Stimulated activated CD4-positive, alpha-beta T cell treated with anti-CD3 and anti-CD28 coated beads, Interleukin-12 subunit alpha, Interleukin-12 subunit beta, amount 100 ng/mL, for 48 hours (primary cell): ENCODE results near the gene GTF2E1.

ENCODE experiments used
- DNase-seq, 3 donors: peaks; one replicate each; pipeline ENCODE4 v3.0.0-alpha.2; 2020; ENCODE audit warnings: low read depth in 2 of 3, low spot score in 1 of 3

GTF2E1 gene

DNA sequence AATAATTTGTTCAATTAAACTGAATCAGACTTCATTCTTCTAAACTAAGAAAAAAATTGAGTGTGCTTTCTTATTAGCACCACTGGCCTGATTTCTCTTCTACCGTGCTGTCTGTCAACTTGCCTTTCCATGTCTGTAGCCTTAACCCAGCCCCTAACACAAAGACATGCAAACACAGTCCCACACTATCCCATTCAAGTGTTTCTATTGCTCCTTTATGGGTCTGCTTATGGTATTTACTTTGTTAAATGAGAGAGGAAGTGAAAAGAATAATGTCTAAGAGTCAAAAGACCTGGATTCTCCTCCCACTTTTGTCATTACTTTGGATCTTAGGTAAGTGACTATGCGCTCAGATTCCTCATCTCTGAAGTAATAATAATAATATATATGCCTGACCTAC lies 55.3 kb downstream of the GTF2E1 start:
- DNase-seq: no peak

DNA sequence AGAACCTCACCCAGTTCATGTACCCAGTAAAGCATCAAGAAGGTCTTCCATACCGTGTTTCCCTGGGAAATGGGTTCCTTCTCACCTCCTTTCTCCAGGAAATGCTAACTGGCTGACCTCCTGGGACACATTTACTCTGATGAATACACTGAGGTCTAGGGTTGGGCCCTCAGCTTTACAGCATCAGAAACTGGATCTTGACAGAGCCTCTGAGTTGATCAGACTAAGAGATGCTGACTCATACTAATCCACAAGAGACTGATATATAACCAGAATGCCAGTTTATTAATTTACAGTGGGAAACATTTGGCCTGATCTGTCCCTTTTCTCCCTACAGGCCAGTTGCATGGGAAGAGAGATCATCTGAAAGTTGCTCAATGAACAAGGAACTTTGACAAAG lies 55.8 kb downstream of the GTF2E1 start:
- DNase-seq: no peak

DNA sequence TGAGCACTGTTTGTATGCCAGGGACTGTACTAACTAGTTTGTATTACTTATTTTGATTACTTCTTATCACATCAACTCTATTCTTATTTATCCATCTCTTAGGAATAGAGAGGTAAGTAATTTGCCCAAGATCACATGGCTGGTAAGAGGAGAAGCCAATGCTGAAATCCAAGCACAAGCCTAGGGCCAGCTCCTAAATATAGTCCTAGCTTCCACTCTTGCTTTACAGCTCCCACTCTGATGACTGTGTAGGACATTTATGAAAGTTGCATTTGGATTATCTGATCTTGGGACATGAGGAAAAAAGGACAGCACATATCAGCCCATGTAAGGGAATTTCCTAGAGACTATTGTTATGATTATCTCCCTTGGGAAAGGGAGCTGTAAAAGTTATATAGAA lies 58.1 kb downstream of the GTF2E1 start:
- DNase-seq: no peak

DNA sequence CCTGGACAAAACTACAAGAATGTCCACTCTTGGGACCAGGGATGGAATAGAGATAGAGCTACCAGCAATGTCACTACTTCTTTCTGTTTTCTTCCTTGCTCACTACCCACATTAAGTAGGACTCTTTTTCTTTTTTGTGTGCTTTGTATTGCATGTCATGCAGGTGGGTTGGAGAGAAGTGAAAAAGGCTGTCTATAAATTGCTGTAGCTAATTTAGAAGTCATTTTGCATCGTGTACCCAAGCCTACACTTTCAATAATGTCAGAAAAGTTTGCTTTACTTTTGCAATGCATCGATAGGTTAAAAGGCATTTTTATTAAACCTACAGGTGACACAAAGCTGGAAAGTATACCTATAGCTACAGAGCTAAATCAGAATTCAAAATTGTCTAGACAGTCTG lies 58.9 kb downstream of the GTF2E1 start:
- no peak for DNase-seq

DNA sequence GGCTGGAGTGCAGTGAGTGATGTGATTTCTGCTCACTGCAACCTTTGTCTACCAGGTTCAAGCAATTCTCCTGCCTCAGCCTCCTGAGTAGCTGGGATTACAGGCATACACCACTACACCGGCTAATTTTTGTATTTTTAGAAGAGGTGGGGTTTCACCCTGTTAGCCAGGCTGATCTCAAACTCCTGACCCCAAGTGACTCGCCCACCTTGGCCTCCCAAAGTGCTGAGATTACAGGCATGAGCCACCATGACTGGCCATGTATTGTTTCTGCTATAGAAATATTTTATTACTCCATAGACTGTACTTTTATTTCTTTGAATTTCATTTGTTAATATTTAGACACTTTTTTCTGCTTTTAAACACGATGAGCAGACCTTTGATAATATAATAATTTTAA lies 60.4 kb downstream of the GTF2E1 start:
- DNase-seq: no peak

DNA sequence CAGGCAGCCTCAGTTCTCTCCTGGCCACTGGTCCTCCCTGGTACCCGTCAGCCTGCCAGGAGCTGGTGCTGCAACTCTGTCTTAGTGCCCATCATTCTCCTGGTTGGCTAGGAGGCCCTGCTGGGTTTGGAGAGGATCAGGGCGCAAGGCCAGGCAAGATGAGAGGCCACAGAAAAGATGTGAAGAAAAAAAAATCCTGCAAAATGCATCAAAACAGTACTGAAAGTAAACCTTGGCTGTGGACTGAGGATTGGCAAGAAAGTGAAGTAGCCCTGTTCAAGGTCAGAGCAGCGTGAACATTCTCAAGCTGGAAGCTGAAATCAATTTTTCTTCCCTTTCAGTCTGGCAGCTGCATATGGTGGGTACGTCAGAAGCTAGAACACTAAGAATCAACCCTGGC lies 74.2 kb downstream of the GTF2E1 start:
- no peak for DNase-seq

DNA sequence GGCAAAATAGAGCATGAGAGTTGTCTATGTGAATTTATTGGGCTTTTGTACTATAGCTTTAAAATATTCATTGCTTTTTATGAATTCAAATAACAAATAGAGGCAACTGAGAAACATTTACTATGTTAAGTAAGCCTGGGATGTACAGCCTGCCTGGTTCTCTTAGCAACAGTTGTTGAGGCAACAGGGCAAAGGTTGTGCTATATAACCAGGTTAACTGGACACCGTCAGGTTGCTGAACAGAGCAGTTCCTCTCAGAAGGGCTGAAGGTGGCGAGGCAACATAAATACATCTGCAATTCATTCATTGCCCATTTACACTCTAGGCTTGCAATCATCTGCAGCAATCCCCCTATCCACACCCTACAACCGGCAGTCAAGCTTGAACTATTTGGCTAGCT lies 78.2 kb downstream of the GTF2E1 start:
- DNase-seq: no peak

DNA sequence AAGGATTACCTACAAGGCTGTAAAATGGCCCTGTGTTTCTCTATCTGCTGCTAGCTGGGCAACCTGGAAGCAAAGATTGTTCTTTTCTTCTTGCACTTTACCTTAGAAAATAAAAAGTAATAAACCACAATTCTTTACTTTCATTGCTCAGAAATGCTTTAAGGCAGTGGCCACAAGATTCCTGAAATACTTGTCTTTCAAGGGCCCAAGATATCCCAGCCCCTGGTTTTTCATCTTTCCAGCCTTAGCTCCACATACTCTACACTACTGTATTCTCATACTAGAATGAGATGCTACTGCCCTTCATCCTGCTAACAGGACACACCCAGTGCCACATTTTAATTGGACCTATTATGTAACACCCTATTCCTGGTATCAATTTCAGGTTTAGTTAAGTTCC lies 78.9 kb downstream of the GTF2E1 start:
- no peak for DNase-seq

DNA sequence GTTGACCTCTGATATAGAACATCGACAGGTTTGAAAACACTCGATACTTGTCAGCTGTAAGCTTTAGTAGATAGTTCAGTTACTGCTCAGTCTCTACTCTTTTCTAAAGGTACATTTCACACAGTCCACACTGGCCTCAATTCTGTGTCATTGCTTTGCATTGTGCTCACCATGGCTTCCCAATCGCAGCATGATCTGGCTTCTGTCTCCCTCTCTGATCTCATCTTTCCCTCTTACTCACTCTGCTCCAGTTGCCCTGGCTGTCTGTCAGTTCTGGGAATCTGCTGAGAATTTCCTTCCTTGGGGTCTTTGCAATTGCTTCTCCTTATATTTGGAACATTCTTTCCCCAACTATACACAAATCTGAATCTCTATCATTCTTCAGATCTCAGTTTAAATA lies 80.6 kb downstream of the GTF2E1 start:
- DNase-seq: no peak

DNA sequence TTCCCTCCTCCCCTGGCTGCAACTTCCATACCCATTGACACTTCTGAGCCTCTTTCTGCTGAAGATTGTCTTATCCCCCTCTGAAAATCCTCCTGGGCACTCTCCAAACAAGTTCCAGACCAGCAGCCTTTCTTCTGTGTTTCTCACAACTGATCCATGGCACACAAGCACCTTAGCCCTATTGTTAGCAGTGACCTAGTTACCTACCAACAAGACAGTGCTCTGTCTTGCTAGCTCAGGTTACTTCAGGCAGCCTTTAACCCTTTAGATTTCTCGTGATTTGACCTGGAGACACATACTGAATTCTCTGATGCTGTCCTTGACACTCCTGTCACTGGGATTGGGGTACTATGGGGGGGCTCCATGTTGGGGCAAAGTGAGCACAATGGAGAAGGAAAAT lies 82.1 kb downstream of the GTF2E1 start:
- no peak for DNase-seq

DNA sequence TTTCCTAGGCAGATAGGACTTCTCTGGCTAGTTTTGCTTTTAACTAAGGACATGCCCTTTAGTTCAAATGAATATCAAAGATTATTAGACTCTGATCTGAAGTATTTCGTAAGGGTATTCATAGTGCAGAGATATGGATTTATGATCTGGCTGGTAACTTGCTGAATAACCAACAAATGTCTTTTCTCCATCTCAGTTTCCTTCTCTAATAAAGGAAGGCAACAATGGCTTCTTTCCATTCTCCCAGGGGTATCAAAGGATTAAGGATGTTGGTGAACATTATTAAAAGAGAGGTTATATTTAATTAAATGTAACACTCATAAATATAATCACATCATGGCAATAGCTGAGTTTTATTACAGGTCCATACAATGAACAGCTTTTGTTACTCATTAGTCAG lies 86.3 kb downstream of the GTF2E1 start:
- DNase-seq: no peak

DNA sequence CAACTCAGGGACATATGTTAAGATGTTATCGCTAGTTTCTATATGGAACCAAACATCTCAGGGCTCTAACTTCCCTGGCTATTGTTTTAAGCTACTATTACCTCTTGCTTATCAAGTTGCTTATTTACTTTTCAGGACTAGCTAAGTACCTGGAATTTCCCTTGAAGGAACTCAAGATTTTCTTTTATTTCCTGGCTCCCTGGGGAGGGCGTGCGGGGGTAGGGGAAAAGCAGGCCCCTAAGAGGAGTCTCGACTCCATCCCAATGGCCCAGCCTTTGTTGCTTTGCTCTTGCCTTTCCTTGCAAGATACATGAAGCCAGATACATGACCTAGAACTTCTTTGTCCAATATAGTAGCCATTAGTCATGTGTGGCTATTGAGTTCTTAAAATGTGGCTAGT lies 88.5 kb downstream of the GTF2E1 start:
- no peak for DNase-seq
